HepG2 (cell line): ENCODE results near the gene MRPL14. TPM values are rescaled to one million over a fixed set of nuclear protein-coding genes. Genes with fewer than 3 reads are reported as not detected.

Experiments used
- ATAD3A ChIP-seq: sonication (generic); formaldehyde crosslinking; IDR thresholded peaks from 2 replicates; pipeline ENCODE4 v1.4.0; 2020; ENCODE audit warnings: missing genetic modification reagents
- CBX1 ChIP-seq: IDR thresholded peaks from one replicate; pipeline ENCODE4 v1.6.1; 2016; ENCODE audit warnings: antibody characterized with exemption, low read depth
- CEBPG ChIP-seq: IDR thresholded peaks from 2 replicates; pipeline ENCODE4 v1.6.1; 2016
- FOSL2 ChIP-seq: sonication (generic); formaldehyde crosslinking; IDR thresholded peaks from 2 replicates; pipeline ENCODE4 v1.4.0; 2020; ENCODE audit warnings: missing genetic modification reagents
- HNF4A ChIP-seq: sonication (generic); formaldehyde crosslinking; IDR thresholded peaks from 2 replicates; pipeline ENCODE4 v1.4.0; 2020; ENCODE audit warnings: missing genetic modification reagents
- IKZF4 ChIP-seq: sonication (generic); formaldehyde crosslinking; IDR thresholded peaks from 2 replicates; pipeline ENCODE4 v1.5.1; 2020; ENCODE audit warnings: borderline replicate concordance, mild to moderate bottlenecking, low read depth, missing genetic modification reagents; ENCODE audit errors: not compliant biosample characterization
- MAFF ChIP-seq: IDR thresholded peaks from 2 replicates; pipeline ENCODE4 v1.6.1; 2011; ENCODE audit warnings: low read depth, low read length, improper control_type of control experiment
- RORA ChIP-seq: sonication (generic); formaldehyde crosslinking; IDR thresholded peaks from 2 replicates; pipeline ENCODE4 v1.5.0; 2020; ENCODE audit warnings: mild to moderate bottlenecking, missing genetic modification reagents, moderate library complexity
- SRY ChIP-seq: sonication (generic); formaldehyde crosslinking; IDR thresholded peaks from 2 replicates; pipeline ENCODE4 v1.8.0; 2022; ENCODE audit warnings: mild to moderate bottlenecking, missing genetic modification reagents
- ZNF670 ChIP-seq: sonication (generic); formaldehyde crosslinking; IDR thresholded peaks from 2 replicates; pipeline ENCODE4 v1.8.0; 2022; ENCODE audit warnings: mild to moderate bottlenecking, missing genetic modification reagents, borderline replicate concordance
- ZNF879 ChIP-seq: sonication (generic); formaldehyde crosslinking; IDR thresholded peaks from 2 replicates; pipeline ENCODE4 v1.8.1; 2023; ENCODE audit warnings: missing genetic modification reagents
- polyA plus RNA-seq, 8 experiments: library from polyadenylated mRNA; depleted of rRNA in 3 of 8; stranded (reverse) in 7 of 8; unstranded in 1 of 8; fragments of >200 nt; fragmentation: Illumina TruSeq in 4 of 8; extraction: Trizol in 4 of 8; gene quantifications; 2 replicates each; pipeline versions ENCODE4 v1.2.1 to v1.2.3, GENCODE V29; 2011 to 2016; ENCODE audit warnings: low read depth in 4 of 8, missing spikeins in 1 of 8, mixed read lengths in 1 of 8; ENCODE audit not compliant: insufficient read depth in 1 of 8
- total RNA-seq, 5 experiments: library from RNA; depleted of rRNA; stranded (reverse); fragments of >200 nt; fragmentation: Illumina TruSeq; extraction: Trizol; gene quantifications; 2 replicates each; pipeline ENCODE4 v1.2.3, GENCODE V29; 2016; ENCODE audit warnings: low read depth in 1 of 5
- TF ChIP-seq, protein P1 (sequence below): IDR thresholded peaks from 2 replicates; pipeline ENCODE4 v1.6.1; 2012; ENCODE audit warnings: low read length, improper control_type of control experiment
- TF ChIP-seq, protein P2 (sequence below): sonication (generic); formaldehyde crosslinking; IDR thresholded peaks from 2 replicates; pipeline ENCODE4 v1.4.0; 2020; ENCODE audit warnings: missing genetic modification reagents, low read depth, mild to moderate bottlenecking, borderline replicate concordance
- TF ChIP-seq, protein P3 (sequence below): sonication (generic); formaldehyde crosslinking; IDR thresholded peaks from 2 replicates; pipeline ENCODE4 v1.4.0; 2020; ENCODE audit warnings: mild to moderate bottlenecking, missing genetic modification reagents
- TF ChIP-seq, protein P4 (sequence below): sonication (generic); formaldehyde crosslinking; IDR thresholded peaks from 2 replicates; pipeline ENCODE4 v1.5.0; 2020; ENCODE audit warnings: mild to moderate bottlenecking, missing genetic modification reagents

MRPL14 gene
- total and polyA plus RNA-seq, 2 of the 13 experiments (the other 11 are each of a cell fraction or from before 2014, with no cell fraction given) = 157 to 178 TPM

GRCh38 chr6:44151348-44152108 is 24.3 kb upstream of the MRPL14 start (continued):
- TF ChIP-seq, protein P1, sequence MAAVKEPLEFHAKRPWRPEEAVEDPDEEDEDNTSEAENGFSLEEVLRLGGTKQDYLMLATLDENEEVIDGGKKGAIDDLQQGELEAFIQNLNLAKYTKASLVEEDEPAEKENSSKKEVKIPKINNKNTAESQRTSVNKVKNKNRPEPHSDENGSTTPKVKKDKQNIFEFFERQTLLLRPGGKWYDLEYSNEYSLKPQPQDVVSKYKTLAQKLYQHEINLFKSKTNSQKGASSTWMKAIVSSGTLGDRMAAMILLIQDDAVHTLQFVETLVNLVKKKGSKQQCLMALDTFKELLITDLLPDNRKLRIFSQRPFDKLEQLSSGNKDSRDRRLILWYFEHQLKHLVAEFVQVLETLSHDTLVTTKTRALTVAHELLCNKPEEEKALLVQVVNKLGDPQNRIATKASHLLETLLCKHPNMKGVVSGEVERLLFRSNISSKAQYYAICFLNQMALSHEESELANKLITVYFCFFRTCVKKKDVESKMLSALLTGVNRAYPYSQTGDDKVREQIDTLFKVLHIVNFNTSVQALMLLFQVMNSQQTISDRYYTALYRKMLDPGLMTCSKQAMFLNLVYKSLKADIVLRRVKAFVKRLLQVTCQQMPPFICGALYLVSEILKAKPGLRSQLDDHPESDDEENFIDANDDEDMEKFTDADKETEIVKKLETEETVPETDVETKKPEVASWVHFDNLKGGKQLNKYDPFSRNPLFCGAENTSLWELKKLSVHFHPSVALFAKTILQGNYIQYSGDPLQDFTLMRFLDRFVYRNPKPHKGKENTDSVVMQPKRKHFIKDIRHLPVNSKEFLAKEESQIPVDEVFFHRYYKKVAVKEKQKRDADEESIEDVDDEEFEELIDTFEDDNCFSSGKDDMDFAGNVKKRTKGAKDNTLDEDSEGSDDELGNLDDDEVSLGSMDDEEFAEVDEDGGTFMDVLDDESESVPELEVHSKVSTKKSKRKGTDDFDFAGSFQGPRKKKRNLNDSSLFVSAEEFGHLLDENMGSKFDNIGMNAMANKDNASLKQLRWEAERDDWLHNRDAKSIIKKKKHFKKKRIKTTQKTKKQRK = no peak
- TF ChIP-seq ZNF670 (CRISPR knock-in tag) (no peak), CBX1 (no peak), IKZF4 (CRISPR knock-in tag) (no peak), SRY (CRISPR knock-in tag) (0 out of 2 replicates have a peak, but pooled peaks have one; percentile 47), ZNF879 (CRISPR knock-in tag) (no peak), FOSL2 (CRISPR knock-in tag) (peak; percentile 42; the same call in 1 of the 2 replicates), RORA (CRISPR knock-in tag) (no peak), ATAD3A (CRISPR knock-in tag) (no peak), HNF4A (CRISPR knock-in tag) (peak; percentile 41; the same call in 1 of the 2 replicates), CEBPG (CRISPR knock-in tag) (0 out of 2 replicates have a peak, but pooled peaks have one; percentile 7), MAFF (no peak)
- TF ChIP-seq, protein P2, sequence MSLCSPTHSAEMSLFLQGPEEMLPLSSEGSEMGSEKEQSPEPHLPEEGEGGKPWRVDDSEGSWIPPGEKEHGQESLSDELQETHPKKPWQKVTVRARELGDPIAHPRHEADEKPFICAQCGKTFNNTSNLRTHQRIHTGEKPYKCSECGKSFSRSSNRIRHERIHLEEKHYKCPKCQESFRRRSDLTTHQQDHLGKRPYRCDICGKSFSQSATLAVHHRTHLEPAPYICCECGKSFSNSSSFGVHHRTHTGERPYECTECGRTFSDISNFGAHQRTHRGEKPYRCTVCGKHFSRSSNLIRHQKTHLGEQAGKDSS (CRISPR knock-in tag) = peak; percentile 66; the same call in 1 of the 2 replicates
- TF ChIP-seq, protein P3, sequence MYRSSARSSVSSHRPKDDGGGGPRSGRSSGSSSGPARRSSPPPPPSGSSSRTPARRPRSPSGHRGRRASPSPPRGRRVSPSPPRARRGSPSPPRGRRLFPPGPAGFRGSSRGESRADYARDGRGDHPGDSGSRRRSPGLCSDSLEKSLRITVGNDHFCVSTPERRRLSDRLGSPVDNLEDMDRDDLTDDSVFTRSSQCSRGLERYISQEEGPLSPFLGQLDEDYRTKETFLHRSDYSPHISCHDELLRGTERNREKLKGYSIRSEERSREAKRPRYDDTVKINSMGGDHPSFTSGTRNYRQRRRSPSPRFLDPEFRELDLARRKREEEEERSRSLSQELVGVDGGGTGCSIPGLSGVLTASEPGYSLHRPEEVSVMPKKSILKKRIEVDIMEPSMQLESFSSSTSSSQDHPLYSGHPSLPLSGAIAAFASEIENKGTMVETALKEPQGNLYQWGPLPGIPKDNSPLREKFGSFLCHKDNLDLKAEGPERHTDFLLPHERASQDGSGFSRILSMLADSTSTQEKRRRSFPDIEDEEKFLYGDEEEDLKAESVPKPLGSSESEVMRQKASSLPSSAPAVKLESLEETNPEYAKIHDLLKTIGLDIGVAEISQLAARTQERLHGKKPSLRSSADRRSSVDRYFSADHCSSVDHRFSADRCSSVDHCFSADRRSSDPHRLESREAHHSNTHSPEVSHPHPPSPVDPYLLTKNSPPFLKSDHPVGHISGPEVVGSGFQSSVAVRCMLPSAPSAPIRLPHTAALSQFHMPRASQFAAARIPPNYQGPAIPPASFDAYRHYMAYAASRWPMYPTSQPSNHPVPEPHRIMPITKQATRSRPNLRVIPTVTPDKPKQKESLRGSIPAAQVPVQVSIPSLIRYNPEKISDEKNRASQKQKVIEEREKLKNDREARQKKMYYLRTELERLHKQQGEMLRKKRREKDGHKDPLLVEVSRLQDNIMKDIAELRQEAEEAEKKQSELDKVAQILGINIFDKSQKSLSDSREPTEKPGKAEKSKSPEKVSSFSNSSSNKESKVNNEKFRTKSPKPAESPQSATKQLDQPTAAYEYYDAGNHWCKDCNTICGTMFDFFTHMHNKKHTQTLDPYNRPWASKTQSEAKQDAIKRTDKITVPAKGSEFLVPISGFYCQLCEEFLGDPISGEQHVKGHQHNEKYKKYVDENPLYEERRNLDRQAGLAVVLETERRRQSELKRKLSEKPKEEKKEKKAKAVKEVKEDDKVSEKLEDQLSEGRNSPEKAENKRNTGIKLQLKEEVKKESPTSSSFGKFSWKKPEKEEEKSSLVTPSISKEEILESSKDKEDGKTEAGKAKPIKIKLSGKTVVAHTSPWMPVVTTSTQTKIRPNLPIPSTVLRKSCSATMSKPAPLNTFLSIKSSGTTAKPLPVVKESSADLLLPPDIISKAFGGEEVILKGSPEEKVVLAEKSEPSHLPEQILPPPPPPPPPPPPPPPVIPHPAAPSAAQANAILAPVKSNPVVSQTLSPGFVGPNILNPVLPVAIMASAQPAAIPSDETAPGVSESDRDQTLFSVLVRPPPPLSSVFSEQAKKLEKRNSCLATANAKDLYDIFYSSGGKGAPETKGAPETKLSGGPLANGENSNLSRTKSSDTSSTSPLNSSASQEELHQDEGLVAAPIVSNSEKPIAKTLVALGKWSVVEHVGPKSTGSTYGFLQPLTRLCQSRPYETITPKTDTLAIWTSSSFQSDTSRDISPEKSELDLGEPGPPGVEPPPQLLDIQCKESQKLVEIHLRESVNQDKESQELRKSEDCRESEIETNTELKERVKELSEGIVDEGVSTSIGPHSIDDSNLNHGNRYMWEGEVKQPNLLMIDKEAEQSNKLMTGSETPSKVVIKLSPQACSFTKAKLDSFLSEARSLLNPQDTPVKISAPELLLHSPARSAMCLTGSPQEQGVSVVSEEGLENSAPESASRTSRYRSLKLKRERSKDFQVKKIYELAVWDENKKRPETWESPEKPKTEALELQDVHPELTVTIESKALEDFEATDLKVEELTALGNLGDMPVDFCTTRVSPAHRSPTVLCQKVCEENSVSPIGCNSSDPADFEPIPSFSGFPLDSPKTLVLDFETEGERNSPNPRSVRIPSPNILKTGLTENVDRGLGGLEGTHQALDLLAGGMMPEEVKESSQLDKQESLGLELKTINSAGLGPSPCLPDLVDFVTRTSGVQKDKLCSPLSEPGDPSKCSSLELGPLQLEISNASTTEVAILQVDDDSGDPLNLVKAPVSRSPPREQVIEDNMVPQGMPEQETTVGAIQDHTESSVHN (CRISPR knock-in tag) = no peak
- TF ChIP-seq, protein P4, sequence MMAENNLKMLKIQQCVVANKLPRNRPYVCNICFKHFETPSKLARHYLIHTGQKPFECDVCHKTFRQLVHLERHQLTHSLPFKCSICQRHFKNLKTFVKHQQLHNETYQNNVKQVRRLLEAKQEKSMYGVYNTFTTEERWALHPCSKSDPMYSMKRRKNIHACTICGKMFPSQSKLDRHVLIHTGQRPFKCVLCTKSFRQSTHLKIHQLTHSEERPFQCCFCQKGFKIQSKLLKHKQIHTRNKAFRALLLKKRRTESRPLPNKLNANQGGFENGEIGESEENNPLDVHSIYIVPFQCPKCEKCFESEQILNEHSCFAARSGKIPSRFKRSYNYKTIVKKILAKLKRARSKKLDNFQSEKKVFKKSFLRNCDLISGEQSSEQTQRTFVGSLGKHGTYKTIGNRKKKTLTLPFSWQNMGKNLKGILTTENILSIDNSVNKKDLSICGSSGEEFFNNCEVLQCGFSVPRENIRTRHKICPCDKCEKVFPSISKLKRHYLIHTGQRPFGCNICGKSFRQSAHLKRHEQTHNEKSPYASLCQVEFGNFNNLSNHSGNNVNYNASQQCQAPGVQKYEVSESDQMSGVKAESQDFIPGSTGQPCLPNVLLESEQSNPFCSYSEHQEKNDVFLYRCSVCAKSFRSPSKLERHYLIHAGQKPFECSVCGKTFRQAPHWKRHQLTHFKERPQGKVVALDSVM (CRISPR knock-in tag) = no peak
